ENCODE measurements around the gene IGFL3.

The IGFL3 gene

GRCh38 chr19:46076031-46076880 lies 48.2 kb downstream of the IGFL3 start:
- no peak for DNase-seq

GRCh38 chr19:46073268-46073922 lies 51.1 kb downstream of the IGFL3 start:
- no peak for DNase-seq
